ENCODE data around the gene TRIM59.

Gene TRIM59

DNA sequence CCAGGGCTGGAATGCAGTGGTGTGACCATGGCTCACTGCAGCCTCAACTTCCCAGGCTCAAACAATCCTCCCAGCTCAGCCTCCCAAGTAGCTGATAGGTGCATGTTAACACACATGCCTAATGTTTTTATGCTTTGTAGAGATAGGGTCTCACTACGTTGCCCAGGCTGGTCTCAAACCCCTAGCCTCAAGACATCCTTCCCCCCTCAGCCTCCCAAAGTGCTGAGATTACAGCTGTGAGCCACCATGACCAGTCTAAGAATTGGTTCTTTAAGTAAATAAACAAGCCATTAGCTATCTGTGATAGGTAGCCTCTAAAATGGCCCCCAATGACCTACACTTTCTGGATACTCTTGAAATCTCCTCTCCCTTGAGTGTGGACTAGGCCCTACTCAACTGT is 3.7 kb downstream of the TRIM59 start:
- Histone ChIP-seq H3K4me2 (ENCODE audit: low read depth, low read length, poor library complexity, severe bottlenecking) (no peak overlapping the region), H3K9ac (ENCODE audit: low read depth, low read length, poor library complexity, severe bottlenecking) (no peak overlapping the region), H2AFZ (ENCODE audit: low read length) (no peak overlapping the region), H3F3A (ENCODE audit: low read depth) (no peaks in the 10 kb centered on the region), H3K27me3 (ENCODE audit: insufficient read depth, low read length, poor library complexity, severe bottlenecking) (no peaks in the 10 kb centered on the region), H3K79me2 (ENCODE audit: insufficient read depth, low read length) (no peaks in the 10 kb centered on the region), H4K20me1 (ENCODE audit: insufficient read depth, low read length, poor library complexity, severe bottlenecking) (no peaks in the 10 kb centered on the region), H3K9me3 (ENCODE audit: insufficient read depth, low read depth, low read length) (no peaks in the 10 kb centered on the region), H3K36me3 (ENCODE audit: insufficient read depth, low read length) (no peaks in the 10 kb centered on the region), H3K9me2 (replicated peaks; ENCODE audit: low read depth, low read length) (no peaks in the 10 kb centered on the region), H3K4me1 (ENCODE audit: insufficient read depth, low read length, poor library complexity, severe bottlenecking) (peaks cover 3% of the 10 kb centered on the region), H3K4me3 (ENCODE audit: low read length, poor library complexity, severe bottlenecking) (no peak overlapping the region)
- no peak for TF ChIP-seq CTCF (conservative IDR thresholded peaks at IDR 0.05; ENCODE audit: low read length)
- no peak for TF ChIP-seq EZH2phosphoT487 (IDR thresholded peaks at IDR 0.05; ENCODE audit: borderline replicate concordance)

DNA sequence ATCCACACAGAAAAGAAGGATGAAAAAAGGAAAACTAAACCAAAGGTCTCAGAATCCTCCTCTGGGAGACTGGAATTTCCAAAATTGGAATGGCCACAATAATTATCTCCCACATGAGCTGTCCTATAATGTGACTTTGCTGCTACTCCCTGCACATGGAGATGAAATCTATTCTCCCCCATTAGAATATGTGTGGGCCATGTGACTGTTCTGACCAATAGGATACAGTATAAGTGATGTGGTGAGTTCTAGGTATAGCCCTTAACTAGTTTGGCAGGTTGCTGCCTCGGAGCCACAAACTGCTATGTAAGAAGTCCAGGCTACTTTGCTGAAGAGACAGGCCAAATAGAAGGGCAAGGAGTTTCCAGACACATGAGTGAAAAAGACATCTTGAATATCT is 5.2 kb downstream of the TRIM59 start:
- Histone ChIP-seq H3K4me2 (ENCODE audit: low read depth, low read length, poor library complexity, severe bottlenecking) (no peak overlapping the region), H3K9me3 (ENCODE audit: insufficient read depth, low read depth, low read length) (no peaks in the 10 kb centered on the region), H3K9me2 (replicated peaks; ENCODE audit: low read depth, low read length) (no peaks in the 10 kb centered on the region), H3K9ac (ENCODE audit: low read depth, low read length, poor library complexity, severe bottlenecking) (no peak overlapping the region), H4K20me1 (ENCODE audit: insufficient read depth, low read length, poor library complexity, severe bottlenecking) (no peaks in the 10 kb centered on the region), H3K4me3 (ENCODE audit: low read length, poor library complexity, severe bottlenecking) (no peak overlapping the region), H3K79me2 (ENCODE audit: insufficient read depth, low read length) (no peaks in the 10 kb centered on the region), H3K36me3 (ENCODE audit: insufficient read depth, low read length) (no peaks in the 10 kb centered on the region), H2AFZ (ENCODE audit: low read length) (no peak overlapping the region), H3K27me3 (ENCODE audit: insufficient read depth, low read length, poor library complexity, severe bottlenecking) (no peaks in the 10 kb centered on the region), H3K4me1 (ENCODE audit: insufficient read depth, low read length, poor library complexity, severe bottlenecking) (peaks cover 3% of the 10 kb centered on the region), H3F3A (ENCODE audit: low read depth) (no peaks in the 10 kb centered on the region)
- no peak for TF ChIP-seq CTCF (conservative IDR thresholded peaks at IDR 0.05; ENCODE audit: low read length)
- no peak for TF ChIP-seq EZH2phosphoT487 (IDR thresholded peaks at IDR 0.05; ENCODE audit: borderline replicate concordance)

- Histone ChIP-seq H3K36me3 (ENCODE audit: insufficient read depth, low read length) (peaks cover 4% of the 10 kb centered on the region; the same call in 1 of the 2 replicates), H2AFZ (ENCODE audit: low read length) (no peak overlapping the region), H3K9ac (ENCODE audit: low read depth, low read length, poor library complexity, severe bottlenecking) (no peak overlapping the region), H3K4me3 (ENCODE audit: low read length, poor library complexity, severe bottlenecking) (no peak overlapping the region), H3F3A (ENCODE audit: low read depth) (no peaks in the 10 kb centered on the region), H3K4me1 (ENCODE audit: insufficient read depth, low read length, poor library complexity, severe bottlenecking) (peaks cover 3% of the 10 kb centered on the region), H3K4me2 (ENCODE audit: low read depth, low read length, poor library complexity, severe bottlenecking) (no peak overlapping the region), H3K9me3 (ENCODE audit: insufficient read depth, low read depth, low read length) (no peaks in the 10 kb centered on the region), H3K9me2 (replicated peaks; ENCODE audit: low read depth, low read length) (no peaks in the 10 kb centered on the region), H3K27me3 (ENCODE audit: insufficient read depth, low read length, poor library complexity, severe bottlenecking) (no peaks in the 10 kb centered on the region), H3K79me2 (ENCODE audit: insufficient read depth, low read length) (no peaks in the 10 kb centered on the region), H4K20me1 (ENCODE audit: insufficient read depth, low read length, poor library complexity, severe bottlenecking) (no peaks in the 10 kb centered on the region)
- TF ChIP-seq CTCF (conservative IDR thresholded peaks at IDR 0.05; ENCODE audit: low read length) (no peak), EZH2phosphoT487 (IDR thresholded peaks at IDR 0.05; ENCODE audit: borderline replicate concordance) (no peak)
Measured at GRCh38 chr3:160440687-160441086, 8.9 kb downstream of the TRIM59 start.
